ENCODE data around the gene BCAM.

BCAM gene

DNA sequence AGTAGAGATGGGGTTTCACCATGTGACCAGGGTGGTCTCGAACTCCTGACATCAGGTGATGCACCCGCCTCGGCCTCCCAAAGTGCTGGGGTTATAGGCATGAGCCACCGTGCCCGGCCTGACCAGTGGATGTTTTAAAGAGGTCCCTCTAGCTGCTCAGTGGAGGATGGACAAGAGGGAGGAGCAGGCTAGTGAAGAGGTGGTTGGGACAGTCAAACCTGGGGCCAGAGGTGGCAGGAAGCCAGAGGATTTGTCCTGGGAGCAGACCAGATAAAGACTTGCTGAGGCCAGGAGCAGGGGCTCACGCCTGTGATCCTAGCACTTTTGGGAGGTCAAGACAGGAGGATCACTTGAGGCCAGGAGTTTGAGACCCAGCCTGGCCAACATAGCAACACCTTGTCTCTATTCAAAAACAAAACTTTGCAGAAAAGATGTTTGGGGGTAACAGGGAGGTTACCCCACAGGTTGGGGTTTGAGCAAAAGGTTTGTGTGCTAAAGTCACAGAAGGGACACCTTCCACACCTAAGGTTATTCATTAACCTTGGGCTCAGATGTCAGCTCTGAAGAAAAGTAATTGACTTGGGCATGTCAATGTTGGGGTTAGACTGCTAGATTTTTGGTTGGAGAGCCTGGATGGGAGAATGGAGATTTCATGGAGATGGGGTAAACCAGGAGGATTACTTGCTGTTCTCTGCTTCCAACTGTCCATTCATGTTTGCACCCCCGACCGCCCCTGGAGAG lies 9.0 kb downstream of the BCAM start:
- H3K9me3 ChIP-seq (ENCODE audit: control insufficient read depth, insufficient read depth, low read depth, low read length): no peaks in the 10 kb centered on the region
- CTCF ChIA-PET: interaction anchor here (0.6 kb wide), 1 partner anchor 64 kb away, joined by 3 read pairs; no protein-coding TSS in a partner anchor
- H3K27ac ChIP-seq (ENCODE audit: extremely low read depth, low read depth, low read length): no peak overlapping the region
- peaks cover 0 to 17% of the 10 kb centered on the region in 2 experiments; a peak in 1 of 3 replicates for H3K36me3 ChIP-seq (ENCODE audit: control insufficient read depth in 2 of 2, insufficient read depth in 1 of 2, low read length in 2 of 2)
- TF ChIP-seq SALL2 (tag by site-specific recombination; IDR thresholded peaks at IDR 0.05; ENCODE audit: borderline replicate concordance): no peak
- no peak for TF ChIP-seq ZNF585B (tag by site-specific recombination; IDR thresholded peaks at IDR 0.05)
- TF ChIP-seq, protein P1, sequence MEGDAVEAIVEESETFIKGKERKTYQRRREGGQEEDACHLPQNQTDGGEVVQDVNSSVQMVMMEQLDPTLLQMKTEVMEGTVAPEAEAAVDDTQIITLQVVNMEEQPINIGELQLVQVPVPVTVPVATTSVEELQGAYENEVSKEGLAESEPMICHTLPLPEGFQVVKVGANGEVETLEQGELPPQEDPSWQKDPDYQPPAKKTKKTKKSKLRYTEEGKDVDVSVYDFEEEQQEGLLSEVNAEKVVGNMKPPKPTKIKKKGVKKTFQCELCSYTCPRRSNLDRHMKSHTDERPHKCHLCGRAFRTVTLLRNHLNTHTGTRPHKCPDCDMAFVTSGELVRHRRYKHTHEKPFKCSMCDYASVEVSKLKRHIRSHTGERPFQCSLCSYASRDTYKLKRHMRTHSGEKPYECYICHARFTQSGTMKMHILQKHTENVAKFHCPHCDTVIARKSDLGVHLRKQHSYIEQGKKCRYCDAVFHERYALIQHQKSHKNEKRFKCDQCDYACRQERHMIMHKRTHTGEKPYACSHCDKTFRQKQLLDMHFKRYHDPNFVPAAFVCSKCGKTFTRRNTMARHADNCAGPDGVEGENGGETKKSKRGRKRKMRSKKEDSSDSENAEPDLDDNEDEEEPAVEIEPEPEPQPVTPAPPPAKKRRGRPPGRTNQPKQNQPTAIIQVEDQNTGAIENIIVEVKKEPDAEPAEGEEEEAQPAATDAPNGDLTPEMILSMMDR (tag by site-specific recombination; IDR thresholded peaks at IDR 0.05): no peak
- TF ChIP-seq ZNF335 (tag by site-specific recombination; conservative IDR thresholded peaks at IDR 0.05): no peak
- no peak for TF ChIP-seq ZNF830 (tag by site-specific recombination; IDR thresholded peaks at IDR 0.05; ENCODE audit: low read depth)
- no peak for TF ChIP-seq ZNF704 (tag by site-specific recombination; IDR thresholded peaks at IDR 0.05)
- TF ChIP-seq ZNF624 (tag by site-specific recombination; IDR thresholded peaks at IDR 0.05): no peak
- TF ChIP-seq ZNF571 (tag by site-specific recombination; IDR thresholded peaks at IDR 0.05): no peak
- TF ChIP-seq MZF1 (tag by site-specific recombination; IDR thresholded peaks at IDR 0.05; ENCODE audit: borderline replicate concordance): no peak
- no peak for TF ChIP-seq ZFP41 (tag by site-specific recombination; IDR thresholded peaks at IDR 0.05; ENCODE audit: borderline replicate concordance)
- no peak for TF ChIP-seq ZNF2 (tag by site-specific recombination; IDR thresholded peaks at IDR 0.05)
- TF ChIP-seq ZNF202 (tag by site-specific recombination; IDR thresholded peaks at IDR 0.05; ENCODE audit: borderline replicate concordance): no peak
- POLR2A ChIA-PET: interaction anchor here (1.1 kb wide), 1 partner anchor 9 kb away, joined by 4 read pairs; the partner anchor contains the start of gene BCAM
- H3K4me3 ChIP-seq (ENCODE audit: low read depth, low read length): no peak overlapping the region
- H3K4me1 ChIP-seq (ENCODE audit: control insufficient read depth, insufficient read depth, low read length): no peaks in the 10 kb centered on the region

DNA sequence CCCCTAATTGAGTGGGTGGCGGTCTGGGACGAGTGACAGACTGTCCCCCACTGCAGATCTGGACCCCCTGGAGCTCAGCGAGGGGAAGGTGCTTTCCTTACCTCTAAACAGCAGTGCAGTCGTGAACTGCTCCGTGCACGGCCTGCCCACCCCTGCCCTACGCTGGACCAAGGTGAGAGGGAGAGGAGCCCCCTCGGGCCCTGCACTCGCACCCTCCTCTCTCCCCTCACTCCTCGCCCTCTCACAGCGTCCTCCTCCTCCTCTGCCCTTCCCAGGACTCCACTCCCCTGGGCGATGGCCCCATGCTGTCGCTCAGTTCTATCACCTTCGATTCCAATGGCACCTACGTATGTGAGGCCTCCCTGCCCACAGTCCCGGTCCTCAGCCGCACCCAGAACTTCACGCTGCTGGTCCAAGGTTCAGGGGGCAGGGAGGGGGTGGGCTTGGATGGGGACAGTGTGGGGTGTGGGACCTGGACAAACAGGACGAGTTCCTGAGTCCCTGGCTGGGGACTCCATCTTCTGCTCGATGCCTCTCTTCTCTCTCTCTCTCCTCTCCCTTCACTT lies 9.6 kb downstream of the BCAM start:
- H3K4me3 ChIP-seq (ENCODE audit: low read depth, low read length): no peak overlapping the region
- no peak overlapping the region for H3K27ac ChIP-seq (ENCODE audit: extremely low read depth, low read depth, low read length)
- H3K9me3 ChIP-seq (ENCODE audit: control insufficient read depth, insufficient read depth, low read depth, low read length): no peaks in the 10 kb centered on the region
- no peak for TF ChIP-seq ZNF214 (tag by site-specific recombination; IDR thresholded peaks at IDR 0.05; ENCODE audit: borderline replicate concordance)
- peak; percentile 31; the same call in 1 of the 2 replicates for TF ChIP-seq GLIS1 (tag by site-specific recombination; IDR thresholded peaks at IDR 0.05)
- peaks cover 6% of the 10 kb centered on the region for H3K4me1 ChIP-seq (ENCODE audit: control insufficient read depth, insufficient read depth, low read length)
- H3K36me3 ChIP-seq (ENCODE audit: control insufficient read depth in 2 of 2, insufficient read depth in 1 of 2, low read length in 2 of 2): peaks cover 0 to 11% of the 10 kb centered on the region in 2 experiments; a peak in 1 of 3 replicates
- ChIA-PET POLR2A (no interaction called here), CTCF (interaction anchor here (0.6 to 1.8 kb wide), 3 partner anchors 10 to 95 kb away, joined by 3 to 4 read pairs (median 4); no protein-coding TSS in a partner anchor)

GRCh38 chr19:44819246-44819832 lies 10.4 kb downstream of the BCAM start:
- ChIA-PET POLR2A (no interaction called here), CTCF (interaction anchor here (0.7 to 1.8 kb wide), 4 partner anchors 11 to 130 kb away, joined by 3 to 4 read pairs (median 4); no protein-coding TSS in a partner anchor)
- TF ChIP-seq ZNF350 (tag by site-specific recombination; IDR thresholded peaks at IDR 0.05) (no peak), BCL11A (tag by site-specific recombination; IDR thresholded peaks at IDR 0.05; ENCODE audit: low read depth) (no peak), KLF17 (tag by site-specific recombination; IDR thresholded peaks at IDR 0.05) (no peak), EGR2 (tag by site-specific recombination; IDR thresholded peaks at IDR 0.05; ENCODE audit: low read depth) (no peak), PBX3 (CRISPR knock-in tag; IDR thresholded peaks at IDR 0.05) (no peak)
- TF ChIP-seq, protein P2, sequence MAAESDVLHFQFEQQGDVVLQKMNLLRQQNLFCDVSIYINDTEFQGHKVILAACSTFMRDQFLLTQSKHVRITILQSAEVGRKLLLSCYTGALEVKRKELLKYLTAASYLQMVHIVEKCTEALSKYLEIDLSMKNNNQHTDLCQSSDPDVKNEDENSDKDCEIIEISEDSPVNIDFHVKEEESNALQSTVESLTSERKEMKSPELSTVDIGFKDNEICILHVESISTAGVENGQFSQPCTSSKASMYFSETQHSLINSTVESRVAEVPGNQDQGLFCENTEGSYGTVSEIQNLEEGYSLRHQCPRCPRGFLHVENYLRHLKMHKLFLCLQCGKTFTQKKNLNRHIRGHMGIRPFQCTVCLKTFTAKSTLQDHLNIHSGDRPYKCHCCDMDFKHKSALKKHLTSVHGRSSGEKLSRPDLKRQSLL (tag by site-specific recombination; IDR thresholded peaks at IDR 0.05): no peak
- TF ChIP-seq, protein P3, sequence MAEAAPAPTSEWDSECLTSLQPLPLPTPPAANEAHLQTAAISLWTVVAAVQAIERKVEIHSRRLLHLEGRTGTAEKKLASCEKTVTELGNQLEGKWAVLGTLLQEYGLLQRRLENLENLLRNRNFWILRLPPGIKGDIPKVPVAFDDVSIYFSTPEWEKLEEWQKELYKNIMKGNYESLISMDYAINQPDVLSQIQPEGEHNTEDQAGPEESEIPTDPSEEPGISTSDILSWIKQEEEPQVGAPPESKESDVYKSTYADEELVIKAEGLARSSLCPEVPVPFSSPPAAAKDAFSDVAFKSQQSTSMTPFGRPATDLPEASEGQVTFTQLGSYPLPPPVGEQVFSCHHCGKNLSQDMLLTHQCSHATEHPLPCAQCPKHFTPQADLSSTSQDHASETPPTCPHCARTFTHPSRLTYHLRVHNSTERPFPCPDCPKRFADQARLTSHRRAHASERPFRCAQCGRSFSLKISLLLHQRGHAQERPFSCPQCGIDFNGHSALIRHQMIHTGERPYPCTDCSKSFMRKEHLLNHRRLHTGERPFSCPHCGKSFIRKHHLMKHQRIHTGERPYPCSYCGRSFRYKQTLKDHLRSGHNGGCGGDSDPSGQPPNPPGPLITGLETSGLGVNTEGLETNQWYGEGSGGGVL (tag by site-specific recombination; IDR thresholded peaks at IDR 0.05): no peak

More at GRCh38 chr19:44819246-44819832, 10.4 kb downstream of the BCAM start:
- Histone ChIP-seq H3K4me1 (ENCODE audit: control insufficient read depth, insufficient read depth, low read length) (peaks cover 6% of the 10 kb centered on the region), H3K9me3 (ENCODE audit: control insufficient read depth, insufficient read depth, low read depth, low read length) (no peaks in the 10 kb centered on the region), H3K36me3 (ENCODE audit: control insufficient read depth in 2 of 2, insufficient read depth in 1 of 2, low read length in 2 of 2) (peaks cover 0 to 3% of the 10 kb centered on the region in 2 experiments; a peak in 1 of 3 replicates), H3K27ac (ENCODE audit: extremely low read depth, low read depth, low read length) (no peak overlapping the region), H3K4me3 (ENCODE audit: low read depth, low read length) (no peak overlapping the region)

Data from HEK293 (cell line).